ENCODE measurements around the gene AJAP1.
A peak's percentile ranks its signal among the peaks of the same experiment; 100 is the strongest.

The AJAP1 gene

GRCh38 chr1:4802024-4802423 lies 147.6 kb downstream of the AJAP1 start:
- Histone ChIP-seq H3K9me3 (no peaks in the 10 kb centered on the region), H3K4me1 (no peaks in the 10 kb centered on the region), H3K4me3 (ENCODE audit: low read depth, low read length) (no peak overlapping the region), H3K36me3 (no peaks in the 10 kb centered on the region), H3K27me3 (no peaks in the 10 kb centered on the region)
- no peak for TF ChIP-seq CTCF (IDR thresholded peaks at IDR 0.05; ENCODE audit: low read depth, low read length)
- DNase-seq = no peak

- no peak for TF ChIP-seq CTCF (IDR thresholded peaks at IDR 0.05; ENCODE audit: low read depth, low read length)
- no peak for DNase-seq
- no peaks in the 10 kb centered on the region for H3K27me3 ChIP-seq
These were observed 148.9 kb downstream of the AJAP1 start for GRCh38 chr1:4803335-4803734.

GRCh38 chr1:4805987-4806386 lies 151.6 kb downstream of the AJAP1 start:
- Histone ChIP-seq H3K9me3 (no peaks in the 10 kb centered on the region), H3K4me3 (ENCODE audit: low read depth, low read length) (no peak overlapping the region), H3K4me1 (no peaks in the 10 kb centered on the region), H3K36me3 (no peaks in the 10 kb centered on the region), H3K27me3 (no peaks in the 10 kb centered on the region)
- TF ChIP-seq CTCF (IDR thresholded peaks at IDR 0.05; ENCODE audit: low read depth, low read length) = no peak
- no peak for DNase-seq

More at GRCh38 chr1:4803335-4803734, 148.9 kb downstream of the AJAP1 start:
- Histone ChIP-seq H3K4me3 (ENCODE audit: low read depth, low read length) (no peak overlapping the region), H3K4me1 (no peaks in the 10 kb centered on the region), H3K36me3 (no peaks in the 10 kb centered on the region), H3K9me3 (no peaks in the 10 kb centered on the region)

GRCh38 chr1:4820543-4820942 lies 166.1 kb downstream of the AJAP1 start:
- no peak for TF ChIP-seq CTCF (IDR thresholded peaks at IDR 0.05; ENCODE audit: low read depth, low read length)
- no peaks in the 10 kb centered on the region for H3K36me3 ChIP-seq
- no peaks in the 10 kb centered on the region for H3K4me1 ChIP-seq
- no peaks in the 10 kb centered on the region for H3K9me3 ChIP-seq
- no peak for DNase-seq
- H3K27me3 ChIP-seq = no peaks in the 10 kb centered on the region
- no peak overlapping the region for H3K4me3 ChIP-seq (ENCODE audit: low read depth, low read length)

- DNase-seq = no peak
- TF ChIP-seq CTCF (IDR thresholded peaks at IDR 0.05; ENCODE audit: low read depth, low read length) = peak; percentile 41
- no peaks in the 10 kb centered on the region for H3K9me3 ChIP-seq
These were observed 171.5 kb downstream of the AJAP1 start for GRCh38 chr1:4825800-4826450.

GRCh38 chr1:4830707-4831106 lies 176.3 kb downstream of the AJAP1 start:
- no peak overlapping the region for H3K4me3 ChIP-seq (ENCODE audit: low read depth, low read length)
- H3K9me3 ChIP-seq = no peaks in the 10 kb centered on the region
- H3K27me3 ChIP-seq = no peaks in the 10 kb centered on the region
- no peak for DNase-seq
- no peaks in the 10 kb centered on the region for H3K4me1 ChIP-seq
- TF ChIP-seq CTCF (IDR thresholded peaks at IDR 0.05; ENCODE audit: low read depth, low read length) = no peak
- H3K36me3 ChIP-seq = no peaks in the 10 kb centered on the region

More at GRCh38 chr1:4825800-4826450, 171.5 kb downstream of the AJAP1 start:
- H3K4me3 ChIP-seq (ENCODE audit: low read depth, low read length) = no peak overlapping the region
- no peaks in the 10 kb centered on the region for H3K27me3 ChIP-seq
- H3K4me1 ChIP-seq = no peaks in the 10 kb centered on the region
- no peaks in the 10 kb centered on the region for H3K36me3 ChIP-seq
